AG10803 (cell line): ENCODE measurements around the gene NOXA1.

Source experiments
- DNase-seq: peaks from one replicate; pipeline ENCODE4 v3.0.0; 2010; ENCODE audit warnings: low read depth
- H3K4me3 ChIP-seq: 2 replicates; pipeline ENCODE4 v1.5.1; 2011; ENCODE audit warnings: mild to moderate bottlenecking, low read length, control low read depth
- CTCF ChIP-seq: conservative IDR thresholded peaks from 2 replicates; pipeline ENCODE4 v1.5.1; 2011; ENCODE audit warnings: mild to moderate bottlenecking, low read length, control low read depth, inconsistent platforms

Gene NOXA1

GRCh38 chr9:137395666-137396010 lies 27.6 kb upstream of the NOXA1 start:
- no peak for DNase-seq
- TF ChIP-seq CTCF = no peak
- no peak overlapping the region for H3K4me3 ChIP-seq

GRCh38 chr9:137396227-137396626 lies 27.0 kb upstream of the NOXA1 start:
- peak; percentile 46 for DNase-seq
- no peak for TF ChIP-seq CTCF
- H3K4me3 ChIP-seq = no peak overlapping the region

GRCh38 chr9:137396634-137397367 lies 26.4 kb upstream of the NOXA1 start:
- DNase-seq = no peak
- no peak overlapping the region for H3K4me3 ChIP-seq
- no peak for TF ChIP-seq CTCF

GRCh38 chr9:137397675-137398423 lies 25.3 kb upstream of the NOXA1 start:
- no peak for TF ChIP-seq CTCF
- DNase-seq = no peak

GRCh38 chr9:137398561-137399468 lies 24.4 kb upstream of the NOXA1 start:
- TF ChIP-seq CTCF = no peak

More at GRCh38 chr9:137397675-137398423, 25.3 kb upstream of the NOXA1 start:
- H3K4me3 ChIP-seq = no peak overlapping the region

GRCh38 chr9:137402746-137403145 lies 20.4 kb upstream of the NOXA1 start:
- no peak for TF ChIP-seq CTCF
- no peak for DNase-seq
- H3K4me3 ChIP-seq = no peak overlapping the region

More at GRCh38 chr9:137398561-137399468, 24.4 kb upstream of the NOXA1 start:
- DNase-seq = no peak
- H3K4me3 ChIP-seq = no peak overlapping the region
